GM23248 (cell line): Measurements from ENCODE around the gene PC.

Experiments used
- EZH2 ChIP-seq: fragments of 200-600 bp; sonication (generic); IDR thresholded peaks from 2 replicates; pipeline ENCODE4 v1.6.1; 2018; ENCODE audit warnings: antibody characterized with exemption, mild to moderate bottlenecking; ENCODE audit not compliant: insufficient read depth, poor library complexity, severe bottlenecking
- EZH2phosphoT487 ChIP-seq: fragments of 200-600 bp; sonication (generic); IDR thresholded peaks from 2 replicates; pipeline ENCODE4 v1.6.1; 2018; ENCODE audit warnings: antibody characterized with exemption, moderate library complexity, mild to moderate bottlenecking, low read depth; ENCODE audit not compliant: insufficient read depth

- TF ChIP-seq EZH2 (no peak), EZH2phosphoT487 (no peak)
These were observed 110.5 kb downstream of the PC start for GRCh38 chr11:66847461-66848232.
